HepG2 (cell line): ENCODE data around the gene SEBOX. TPM values are rescaled to one million over a fixed set of nuclear protein-coding genes. Genes with fewer than 3 reads are reported as not detected.

Experiments
- BCL6 ChIP-seq: IDR thresholded peaks from 2 replicates; pipeline ENCODE4 v1.6.1; 2016; ENCODE audit warnings: missing genetic modification reagents, missing compliant biosample characterization
- FOSL2 ChIP-seq: sonication (generic); formaldehyde crosslinking; IDR thresholded peaks from 2 replicates; pipeline ENCODE4 v1.4.0; 2020; ENCODE audit warnings: missing genetic modification reagents
- HMGA1 ChIP-seq: sonication (generic); formaldehyde crosslinking; conservative IDR thresholded peaks from 2 replicates; pipeline ENCODE4 v1.4.0; 2020; ENCODE audit warnings: missing genetic modification reagents
- KDM6A ChIP-seq: IDR thresholded peaks from 2 replicates; pipeline ENCODE4 v1.6.1; 2016; ENCODE audit warnings: low read depth
- NBN ChIP-seq: fragments of 450-650 bp; conservative IDR thresholded peaks from 2 replicates; pipeline ENCODE4 v1.6.1; 2017
- NCOR1 ChIP-seq: fragments of 200-600 bp; sonication (generic); IDR thresholded peaks from 2 replicates; pipeline ENCODE4 v1.7.0; 2017; ENCODE audit warnings: antibody characterized with exemption, low read length, borderline replicate concordance
- PAF1 ChIP-seq: IDR thresholded peaks from 2 replicates; pipeline ENCODE4 v1.6.1; 2016; ENCODE audit warnings: missing genetic modification reagents, missing compliant biosample characterization
- PLRG1 ChIP-seq: fragments of 450-650 bp; conservative IDR thresholded peaks from 2 replicates; pipeline ENCODE4 v1.6.1; 2016
- RXRA ChIP-seq: sonication (generic); formaldehyde crosslinking; IDR thresholded peaks from 2 replicates; pipeline ENCODE4 v1.5.1; 2020; ENCODE audit warnings: missing genetic modification reagents
- TEAD3 ChIP-seq: optimal IDR thresholded peaks from 2 replicates; pipeline ENCODE3; 2016; ENCODE audit warnings: borderline replicate concordance
- THAP11 ChIP-seq: IDR thresholded peaks from 2 replicates; pipeline ENCODE4 v1.6.1; 2016; ENCODE audit warnings: missing biosample characterization, missing genetic modification reagents
- YEATS4 ChIP-seq: sonication (generic); formaldehyde crosslinking; IDR thresholded peaks from 2 replicates; pipeline ENCODE4 v1.4.0; 2020; ENCODE audit warnings: missing genetic modification reagents, borderline replicate concordance
- ZBTB40 ChIP-seq, 2 experiments: fragments of 450-650 bp in 1 of 2; sonication (generic) in 1 of 2; formaldehyde crosslinking in 1 of 2; IDR thresholded peaks; 2 replicates each; pipeline versions ENCODE4 v1.6.1 to v1.8.0; 2016 to 2022; ENCODE audit warnings: antibody characterized with exemption in 1 of 2, mild to moderate bottlenecking in 1 of 2, missing genetic modification reagents in 1 of 2
- ZNF18 ChIP-seq: sonication (generic); formaldehyde crosslinking; IDR thresholded peaks from 2 replicates; pipeline ENCODE4 v1.8.0; 2022; ENCODE audit warnings: mild to moderate bottlenecking, missing genetic modification reagents; ENCODE audit not compliant: insufficient replicate concordance
- ZNF256 ChIP-seq: sonication (generic); formaldehyde crosslinking; conservative IDR thresholded peaks from 2 replicates; pipeline ENCODE4 v1.4.0; 2020; ENCODE audit warnings: missing genetic modification reagents
- ZNF607 ChIP-seq: sonication (generic); formaldehyde crosslinking; IDR thresholded peaks from 2 replicates; pipeline ENCODE4 v1.5.1; 2020; ENCODE audit warnings: missing genetic modification reagents, mild to moderate bottlenecking, borderline replicate concordance
- ZNF652 ChIP-seq: IDR thresholded peaks from 2 replicates; pipeline ENCODE4 v1.6.1; 2016; ENCODE audit warnings: low read depth, borderline replicate concordance
- ZNF709 ChIP-seq: sonication (generic); formaldehyde crosslinking; IDR thresholded peaks from 2 replicates; pipeline ENCODE4 v1.5.0; 2020; ENCODE audit warnings: mild to moderate bottlenecking, missing genetic modification reagents
- ZNF850 ChIP-seq: sonication (generic); formaldehyde crosslinking; conservative IDR thresholded peaks from 2 replicates; pipeline ENCODE4 v1.9.0; 2021; ENCODE audit warnings: mild to moderate bottlenecking, missing genetic modification reagents
- polyA plus RNA-seq, 8 experiments: library from polyadenylated mRNA; depleted of rRNA in 3 of 8; stranded (reverse) in 7 of 8; unstranded in 1 of 8; fragments of >200 nt; fragmentation: Illumina TruSeq in 4 of 8; extraction: Trizol in 4 of 8; gene quantifications; 2 replicates each; pipeline versions ENCODE4 v1.2.1 to v1.2.3, GENCODE V29; 2011 to 2016; ENCODE audit warnings: low read depth in 4 of 8, missing spikeins in 1 of 8, mixed read lengths in 1 of 8; ENCODE audit not compliant: insufficient read depth in 1 of 8
- total RNA-seq, 5 experiments: library from RNA; depleted of rRNA; stranded (reverse); fragments of >200 nt; fragmentation: Illumina TruSeq; extraction: Trizol; gene quantifications; 2 replicates each; pipeline ENCODE4 v1.2.3, GENCODE V29; 2016; ENCODE audit warnings: low read depth in 1 of 5

SEBOX gene
- total and polyA plus RNA-seq, 2 of the 13 experiments (the other 11 are each of a cell fraction or from before 2014, with no cell fraction given), result not detected

GRCh38 chr17:28335959-28336871, 28.8 kb downstream of the SEBOX start (continued):
- no peak for TF ChIP-seq ZBTB40 (IDR thresholded peaks at IDR 0.05)
- no peak; the same call in 1 of the 2 replicates for TF ChIP-seq ZBTB40 (CRISPR knock-in tag; IDR thresholded peaks at IDR 0.05)
- TF ChIP-seq PLRG1, result no peak
- peak; percentile 18; the same call in 1 of the 2 replicates for TF ChIP-seq YEATS4 (CRISPR knock-in tag)
- peak; percentile 91 for TF ChIP-seq TEAD3
- TF ChIP-seq KDM6A (CRISPR knock-in tag), result no peak
- TF ChIP-seq RXRA (CRISPR knock-in tag), result no peak
- no peak for TF ChIP-seq ZNF850 (CRISPR knock-in tag)
- 0 out of 2 replicates have a peak, but pooled peaks have one; percentile 4 for TF ChIP-seq ZNF256
- TF ChIP-seq FOSL2, result peak; percentile 31; the same call in 1 of the 2 replicates
- no peak for TF ChIP-seq PAF1
- no peak for TF ChIP-seq NBN
- no peak for TF ChIP-seq ZNF709
- no peak for TF ChIP-seq THAP11 (CRISPR knock-in tag)
- no peak for TF ChIP-seq HMGA1 (CRISPR knock-in tag)
- no peak for TF ChIP-seq NCOR1
- TF ChIP-seq BCL6 (CRISPR knock-in tag), result peak; percentile 14; the same call in 1 of the 2 replicates
- no peak for TF ChIP-seq ZNF18 (CRISPR knock-in tag)
- TF ChIP-seq ZNF607 (CRISPR knock-in tag), result no peak
- TF ChIP-seq ZNF652, result no peak
